Caco-2 (cell line): ENCODE results near the gene SORBS1. TPM values are rescaled to one million over a fixed set of nuclear protein-coding genes. Genes with fewer than 3 reads are reported as not detected.
A peak's percentile ranks its signal among the peaks of the same experiment; 100 is the strongest.

Source experiments
- BruUV-seq: library from RNA; stranded (reverse); fragments of 400-500 nt; replicated peaks from 2 replicates; lab custom pipeline; 2021; lab: Mats Ljungman, UMichigan
- CTCF ChIA-PET: fragments of 300-600 bp; sonication (Branson Sonifier 250); formaldehyde crosslinking; loops from one replicate; lab custom pipeline; 2022; ENCODE audit warnings: antibody characterized with exemption; lab: Charles Lee
- POLR2A ChIA-PET: fragments of 300-600 bp; sonication (Branson Sonifier 250); formaldehyde crosslinking; loops from one replicate; lab custom pipeline; 2022; ENCODE audit warnings: antibody characterized with exemption; lab: Charles Lee
- DNase-seq, 2 experiments: peaks; one replicate each; pipeline versions ENCODE4 v3.0.0 to v3.0.0-alpha.2; 2020 to 2022
- H3K27me3 ChIP-seq: replicated peaks from 2 replicates; pipeline ENCODE4 v1.6.0; 2011; ENCODE audit warnings: low read length; ENCODE audit not compliant: control insufficient read depth, insufficient read depth
- H3K36me3 ChIP-seq: 2 replicates; pipeline ENCODE4 v1.5.1; 2011; ENCODE audit warnings: low read length; ENCODE audit not compliant: control insufficient read depth, insufficient read depth
- H3K4me1 ChIP-seq: fragments of 250-450 bp; sonication (Bioruptor Pico); 2 replicates; pipeline ENCODE4 v1.5.1; 2020; ENCODE audit warnings: mild to moderate bottlenecking
- H3K4me3 ChIP-seq: 2 replicates; pipeline ENCODE4 v1.5.1; 2011; ENCODE audit warnings: low read depth, mild to moderate bottlenecking, control low read depth, low read length
- H3K9me3 ChIP-seq: fragments of 250-450 bp; sonication (Bioruptor Pico); 2 replicates; pipeline ENCODE4 v1.5.1; 2020; ENCODE audit warnings: mild to moderate bottlenecking, moderate library complexity
- H3K27ac Mint-ChIP-seq: one replicate; pipeline ENCODE4 v1.8.0; 2022; ENCODE audit warnings: mixed read lengths; ENCODE audit not compliant: unreplicated experiment
- H3K27me3 Mint-ChIP-seq: one replicate; pipeline ENCODE4 v1.8.0; 2022; ENCODE audit warnings: mixed read lengths; ENCODE audit not compliant: insufficient read depth, unreplicated experiment
- H3K36me3 Mint-ChIP-seq: one replicate; pipeline ENCODE4 v1.8.0; 2022; ENCODE audit warnings: mild to moderate bottlenecking, mixed read lengths; ENCODE audit not compliant: insufficient read depth, unreplicated experiment
- H3K4me1 Mint-ChIP-seq: one replicate; pipeline ENCODE4 v1.8.0; 2022; ENCODE audit warnings: low read depth, mixed read lengths; ENCODE audit not compliant: unreplicated experiment
- H3K4me3 Mint-ChIP-seq: one replicate; pipeline ENCODE4 v1.8.0; 2022; ENCODE audit warnings: mild to moderate bottlenecking, moderate library complexity, mixed read lengths; ENCODE audit not compliant: unreplicated experiment
- H3K9me3 Mint-ChIP-seq: one replicate; pipeline ENCODE4 v1.8.0; 2022; ENCODE audit warnings: mixed read lengths; ENCODE audit not compliant: unreplicated experiment
- intact Hi-C: fragments of 100-400 bp; cut with micrococcal nuclease; formaldehyde crosslinking; loops from one replicate; pipeline ENCODE4 v1.10.0; 2022; ENCODE audit not compliant: unreplicated experiment
- total RNA-seq: library from RNA; stranded (reverse); gene quantifications from 2 replicates; pipeline ENCODE4 v1.2.3, GENCODE V29; 2022
- TF ChIP-seq, protein P1 (sequence below), 2 experiments: fragments of 200-600 bp in 1 of 2; IDR thresholded peaks; 1 replicate in 1 of 2; 2 replicates in 1 of 2; pipeline versions ENCODE4 v1.5.1 to v1.8.0; 2011 to 2022; ENCODE audit warnings: antibody characterized with exemption in 1 of 2, control low read depth in 1 of 2, inconsistent platforms in 1 of 2, low read depth in 1 of 2, low read length in 1 of 2, mild to moderate bottlenecking in 1 of 2, moderate library complexity in 1 of 2; ENCODE audit not compliant: insufficient read depth in 1 of 2, severe bottlenecking in 1 of 2, unreplicated experiment in 1 of 2

Gene SORBS1
- total RNA-seq, 1 experiment from 2014 or later, result 39.3 TPM

DNA sequence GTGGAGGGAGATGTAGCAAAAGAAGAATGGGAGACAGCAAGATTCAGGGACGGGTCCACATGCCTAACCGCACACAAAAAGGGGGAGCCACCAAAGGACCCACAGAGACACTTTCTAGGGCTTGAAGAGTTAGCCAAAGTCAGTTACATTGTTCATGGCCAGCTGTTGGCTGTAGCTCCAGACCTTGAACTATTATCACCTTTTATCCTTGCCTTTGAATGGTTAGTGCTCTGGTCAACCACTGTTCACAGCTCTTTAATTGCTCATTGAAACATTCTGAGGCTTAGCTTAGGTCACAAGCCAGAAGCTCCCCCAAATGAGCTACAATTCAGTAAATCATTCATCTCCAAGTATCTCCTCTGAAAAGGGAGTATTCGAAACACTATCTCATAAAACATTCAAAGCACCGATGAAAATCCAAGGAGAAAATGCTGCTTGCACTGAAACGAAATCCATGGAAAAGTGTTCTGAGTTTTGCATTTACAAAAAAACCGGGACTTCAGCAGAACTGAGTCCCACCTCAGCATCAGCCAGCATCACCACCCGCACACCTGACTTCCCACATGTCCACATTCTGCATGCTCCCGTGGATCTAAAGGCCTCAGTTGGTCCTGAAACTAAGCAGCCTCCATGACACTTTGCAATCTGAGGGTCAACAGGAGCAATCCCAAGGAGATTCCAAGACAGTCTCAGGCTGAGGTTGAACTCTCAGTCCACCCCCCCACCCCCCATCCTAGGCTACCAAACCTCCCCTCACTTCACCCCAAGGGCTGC, 4.0 kb downstream of the SORBS1 start:
- peaks cover 51% of the 10 kb centered on the region for H3K4me1 Mint-ChIP-seq
- no peaks in the 10 kb centered on the region for H3K27me3 Mint-ChIP-seq
- Histone ChIP-seq H3K4me3 (no peak overlapping the region), H3K27me3 (no peaks in the 10 kb centered on the region), H3K4me1 (peaks cover 40% of the 10 kb centered on the region), H3K9me3 (peaks cover 9% of the 10 kb centered on the region), H3K36me3 (no peaks in the 10 kb centered on the region)
- CTCF ChIA-PET, result no interaction called here
- H3K9me3 Mint-ChIP-seq, result peaks cover 10% of the 10 kb centered on the region
- BruUV-seq, result no TSS peak
- intact Hi-C loops, result no loop called here
- TF ChIP-seq, protein P1, sequence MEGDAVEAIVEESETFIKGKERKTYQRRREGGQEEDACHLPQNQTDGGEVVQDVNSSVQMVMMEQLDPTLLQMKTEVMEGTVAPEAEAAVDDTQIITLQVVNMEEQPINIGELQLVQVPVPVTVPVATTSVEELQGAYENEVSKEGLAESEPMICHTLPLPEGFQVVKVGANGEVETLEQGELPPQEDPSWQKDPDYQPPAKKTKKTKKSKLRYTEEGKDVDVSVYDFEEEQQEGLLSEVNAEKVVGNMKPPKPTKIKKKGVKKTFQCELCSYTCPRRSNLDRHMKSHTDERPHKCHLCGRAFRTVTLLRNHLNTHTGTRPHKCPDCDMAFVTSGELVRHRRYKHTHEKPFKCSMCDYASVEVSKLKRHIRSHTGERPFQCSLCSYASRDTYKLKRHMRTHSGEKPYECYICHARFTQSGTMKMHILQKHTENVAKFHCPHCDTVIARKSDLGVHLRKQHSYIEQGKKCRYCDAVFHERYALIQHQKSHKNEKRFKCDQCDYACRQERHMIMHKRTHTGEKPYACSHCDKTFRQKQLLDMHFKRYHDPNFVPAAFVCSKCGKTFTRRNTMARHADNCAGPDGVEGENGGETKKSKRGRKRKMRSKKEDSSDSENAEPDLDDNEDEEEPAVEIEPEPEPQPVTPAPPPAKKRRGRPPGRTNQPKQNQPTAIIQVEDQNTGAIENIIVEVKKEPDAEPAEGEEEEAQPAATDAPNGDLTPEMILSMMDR (IDR thresholded peaks at IDR 0.05; ENCODE audit: insufficient read depth in 1 of 2, low read depth in 1 of 2, low read length in 1 of 2, severe bottlenecking in 1 of 2, unreplicated experiment in 1 of 2), result no peak
- POLR2A ChIA-PET, result no interaction called here
- H3K4me3 Mint-ChIP-seq, result no peak overlapping the region
- H3K36me3 Mint-ChIP-seq, result peaks cover 28% of the 10 kb centered on the region
- H3K27ac Mint-ChIP-seq, result peak overlapping the region; percentile 63
- DNase-seq, result no peak

DNA sequence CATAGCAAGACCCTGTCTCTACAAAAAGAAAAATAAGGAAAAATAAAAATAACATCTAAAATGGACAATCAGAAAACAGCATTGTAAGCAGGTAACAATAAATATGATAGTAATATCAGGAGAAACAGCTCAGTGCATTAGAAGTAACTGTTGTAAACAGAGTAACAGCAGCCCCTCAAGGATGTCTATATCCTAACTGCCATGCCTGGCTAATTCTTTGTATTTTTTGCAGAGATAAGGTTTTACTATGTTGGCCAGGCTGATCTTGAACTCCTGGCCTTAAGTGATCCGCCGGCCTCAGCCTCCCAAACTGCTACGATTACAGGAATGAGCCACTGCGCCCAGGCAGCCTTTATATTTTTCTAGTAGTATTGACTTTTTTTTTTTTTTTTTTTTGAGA, 7.5 kb downstream of the SORBS1 start:
- no TSS peak for BruUV-seq
- peaks cover 10% of the 10 kb centered on the region for H3K9me3 Mint-ChIP-seq
- Histone ChIP-seq H3K4me3 (no peak overlapping the region), H3K9me3 (peaks cover 9% of the 10 kb centered on the region), H3K4me1 (peaks cover 27% of the 10 kb centered on the region), H3K36me3 (no peaks in the 10 kb centered on the region), H3K27me3 (no peaks in the 10 kb centered on the region)
- peak overlapping the region; percentile 46 for H3K27ac Mint-ChIP-seq
- peaks cover 15% of the 10 kb centered on the region for H3K36me3 Mint-ChIP-seq
- no peak overlapping the region for H3K4me3 Mint-ChIP-seq
- intact Hi-C loops, result no loop called here
- ChIA-PET CTCF (no interaction called here), POLR2A (no interaction called here)
- TF ChIP-seq, protein P1 (IDR thresholded peaks at IDR 0.05; ENCODE audit: insufficient read depth in 1 of 2, low read depth in 1 of 2, low read length in 1 of 2, severe bottlenecking in 1 of 2, unreplicated experiment in 1 of 2), result no peak
- H3K4me1 Mint-ChIP-seq, result peaks cover 52% of the 10 kb centered on the region
- no peaks in the 10 kb centered on the region for H3K27me3 Mint-ChIP-seq
- DNase-seq, result no peak

DNA sequence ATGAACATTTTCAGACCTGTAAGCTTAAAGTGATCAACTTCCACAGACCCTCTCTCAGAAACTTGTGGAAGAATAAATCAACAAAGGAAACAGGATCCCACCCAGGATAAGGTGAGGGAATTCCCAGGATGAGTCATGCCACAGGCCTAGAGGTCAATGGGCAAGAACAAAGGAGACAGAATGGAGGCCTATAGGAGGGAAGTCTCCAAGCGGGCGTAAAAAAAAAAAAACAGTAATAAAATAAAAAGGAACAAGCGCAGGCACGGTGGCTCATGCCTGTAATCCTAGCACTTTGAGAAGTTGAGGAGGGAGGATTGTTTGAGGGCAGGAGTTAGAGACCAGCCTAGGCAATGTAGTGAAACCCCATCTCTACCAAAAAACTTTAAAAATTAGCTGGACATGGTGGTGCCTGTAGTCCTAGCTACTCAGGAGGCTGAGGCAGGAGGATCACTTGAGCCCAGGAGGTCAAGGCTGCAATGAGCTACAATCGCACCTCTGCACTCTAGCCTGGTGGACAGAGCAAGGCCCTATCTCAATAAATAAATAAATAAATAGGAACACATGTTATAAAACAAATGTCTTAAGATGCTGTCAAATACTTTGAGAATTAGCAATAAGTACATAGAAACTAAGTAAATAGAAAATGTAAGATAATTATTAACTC, 8.4 kb downstream of the SORBS1 start:
- H3K4me1 ChIP-seq, result peaks cover 18% of the 10 kb centered on the region
- no peak for DNase-seq
- no peaks in the 10 kb centered on the region; the same call in 1 of the 2 replicates for H3K36me3 ChIP-seq
- H3K9me3 ChIP-seq, result peaks cover 9% of the 10 kb centered on the region
- TF ChIP-seq, protein P1 (IDR thresholded peaks at IDR 0.05; ENCODE audit: insufficient read depth in 1 of 2, low read depth in 1 of 2, low read length in 1 of 2, severe bottlenecking in 1 of 2, unreplicated experiment in 1 of 2), result no peak
- POLR2A ChIA-PET, result no interaction called here
- no peaks in the 10 kb centered on the region for H3K27me3 ChIP-seq
- Mint-ChIP-seq H3K27ac (peak overlapping the region; percentile 46), H3K4me1 (peaks cover 43% of the 10 kb centered on the region), H3K36me3 (peaks cover 14% of the 10 kb centered on the region), H3K9me3 (peaks cover 10% of the 10 kb centered on the region), H3K4me3 (no peak overlapping the region), H3K27me3 (no peaks in the 10 kb centered on the region)
- H3K4me3 ChIP-seq, result no peak overlapping the region
- CTCF ChIA-PET, result no interaction called here
- no TSS peak for BruUV-seq
- intact Hi-C loops, result no loop called here
